Nephron (organoid): ENCODE data around the gene TFPT.
A peak's percentile ranks its signal among the peaks of the same experiment; 100 is the strongest.

Experiments used
- H3K27ac Mint-ChIP-seq, 3 experiments: 2 replicates each; pipeline ENCODE4 v1.8.0; 2020; ENCODE audit warnings: mixed read lengths in 3 of 3, mild to moderate bottlenecking in 2 of 3, moderate library complexity in 1 of 3
- H3K27me3 Mint-ChIP-seq: 2 replicates; pipeline ENCODE4 v1.8.0; 2021; ENCODE audit warnings: low read depth, mild to moderate bottlenecking, moderate library complexity, mixed read lengths
- H3K36me3 Mint-ChIP-seq: 2 replicates; pipeline ENCODE4 v1.8.0; 2020; ENCODE audit warnings: low read depth, mixed read lengths
- H3K4me1 Mint-ChIP-seq: 2 replicates; pipeline ENCODE4 v1.8.0; 2020; ENCODE audit warnings: mixed read lengths
- H3K4me3 Mint-ChIP-seq, 3 experiments: 2 replicates each; pipeline ENCODE4 v1.8.0; 2020; ENCODE audit warnings: mild to moderate bottlenecking in 3 of 3, mixed read lengths in 3 of 3, moderate library complexity in 2 of 3
- H3K9me3 Mint-ChIP-seq: 2 replicates; pipeline ENCODE4 v1.8.0; 2020; ENCODE audit warnings: mixed read lengths
- CTCF ChIP-seq, 3 experiments: fragments of 200-600 bp; sonication (generic); IDR thresholded peaks; one replicate each; pipeline ENCODE4 v1.5.0; 2021; ENCODE audit warnings: antibody characterized with exemption in 3 of 3; ENCODE audit not compliant: unreplicated experiment in 3 of 3

Gene TFPT

GRCh38 chr19:54152267-54152666, 36.8 kb upstream of the TFPT start:
- H3K27ac Mint-ChIP-seq: no peak overlapping the region
- no peaks in the 10 kb centered on the region for H3K9me3 Mint-ChIP-seq
- no peak for TF ChIP-seq CTCF (IDR thresholded peaks at IDR 0.05; ENCODE audit: unreplicated experiment in 3 of 3)
- H3K27me3 Mint-ChIP-seq: no peaks in the 10 kb centered on the region
- H3K4me1 Mint-ChIP-seq: peaks cover 10% of the 10 kb centered on the region
- H3K4me3 Mint-ChIP-seq: no peak overlapping the region
- peaks cover 60% of the 10 kb centered on the region for H3K36me3 Mint-ChIP-seq

GRCh38 chr19:54151362-54152035, 36.0 kb upstream of the TFPT start:
- peaks cover 62% of the 10 kb centered on the region for H3K36me3 Mint-ChIP-seq
- H3K27me3 Mint-ChIP-seq: no peaks in the 10 kb centered on the region
- H3K9me3 Mint-ChIP-seq: no peaks in the 10 kb centered on the region
- peaks cover 10% of the 10 kb centered on the region for H3K4me1 Mint-ChIP-seq
- no peak overlapping the region for H3K4me3 Mint-ChIP-seq
- no peak for TF ChIP-seq CTCF (IDR thresholded peaks at IDR 0.05; ENCODE audit: unreplicated experiment in 3 of 3)
- peak overlapping the region in 1 of 3 experiments; percentile 43 for H3K27ac Mint-ChIP-seq

- TF ChIP-seq CTCF (IDR thresholded peaks at IDR 0.05; ENCODE audit: unreplicated experiment in 3 of 3): no peak
- no peaks in the 10 kb centered on the region for H3K9me3 Mint-ChIP-seq
- no peaks in the 10 kb centered on the region for H3K27me3 Mint-ChIP-seq
- H3K27ac Mint-ChIP-seq: no peak overlapping the region
- no peak overlapping the region for H3K4me3 Mint-ChIP-seq
- peaks cover 64% of the 10 kb centered on the region for H3K36me3 Mint-ChIP-seq
- peaks cover 10% of the 10 kb centered on the region for H3K4me1 Mint-ChIP-seq
Measured at GRCh38 chr19:54149021-54149812, 33.8 kb upstream of the TFPT start.

- H3K4me1 Mint-ChIP-seq: peaks cover 5% of the 10 kb centered on the region
- no peak for TF ChIP-seq CTCF (IDR thresholded peaks at IDR 0.05; ENCODE audit: unreplicated experiment in 3 of 3)
- no peak overlapping the region for H3K4me3 Mint-ChIP-seq
- no peaks in the 10 kb centered on the region for H3K9me3 Mint-ChIP-seq
- H3K27ac Mint-ChIP-seq: peak overlapping the region in 1 of 3 experiments; percentile 87
- H3K36me3 Mint-ChIP-seq: peaks cover 66% of the 10 kb centered on the region
- no peaks in the 10 kb centered on the region for H3K27me3 Mint-ChIP-seq
Measured at GRCh38 chr19:54148158-54148557, 32.7 kb upstream of the TFPT start.

- Mint-ChIP-seq H3K27me3 (no peaks in the 10 kb centered on the region), H3K27ac (peak overlapping the region; percentile 80 to 89 (median 87)), H3K4me1 (peaks cover 4% of the 10 kb centered on the region), H3K4me3 (peak overlapping the region in 2 of 3 experiments; percentile 40 to 51), H3K36me3 (peaks cover 69% of the 10 kb centered on the region), H3K9me3 (no peaks in the 10 kb centered on the region)
- TF ChIP-seq CTCF (IDR thresholded peaks at IDR 0.05; ENCODE audit: unreplicated experiment in 3 of 3): no peak
Measured at GRCh38 chr19:54147676-54148075, 32.2 kb upstream of the TFPT start.
